Keratinocyte (primary cell): ENCODE data around the gene LIN7A. TPM values are rescaled to one million over a fixed set of nuclear protein-coding genes. Genes with fewer than 3 reads are reported as not detected.

Source experiments
- DNase-seq: peaks from one replicate; pipeline ENCODE4 v3.0.0-alpha.2; 2011; ENCODE audit warnings: low read depth, missing footprints, low spot score
- FAIRE-seq: peaks from 2 replicates; lab custom pipeline; 2011; peaks lifted over from hg19 to GRCh38; lab: Jason Lieb, UNC
- H2AFZ ChIP-seq: 2 replicates; pipeline ENCODE4 v1.6.0; 2012; ENCODE audit warnings: low read length, control low read depth, inconsistent platforms; ENCODE audit not compliant: control insufficient read depth
- H3K27ac ChIP-seq: 2 replicates; pipeline ENCODE4 v1.5.1; 2011; ENCODE audit warnings: low read length; ENCODE audit not compliant: control insufficient read depth, insufficient read depth
- H3K27me3 ChIP-seq: 3 replicates; pipeline ENCODE4 v1.6.0; 2011; ENCODE audit warnings: low read length; ENCODE audit not compliant: control insufficient read depth, insufficient read depth; ENCODE audit errors: extremely low read depth
- H3K36me3 ChIP-seq, 2 experiments: 2 replicates in 1 of 2; 3 replicates in 1 of 2; pipeline ENCODE4 v1.5.1; 2011; ENCODE audit warnings: low read length in 2 of 2, mild to moderate bottlenecking in 1 of 2; ENCODE audit not compliant: control insufficient read depth in 2 of 2, insufficient read depth in 2 of 2; ENCODE audit errors: extremely low read depth in 1 of 2
- H3K4me1 ChIP-seq: 3 replicates; pipeline ENCODE4 v1.5.1; 2011; ENCODE audit warnings: low read length; ENCODE audit not compliant: control insufficient read depth, insufficient read depth; ENCODE audit errors: extremely low read depth
- H3K4me2 ChIP-seq: 3 replicates; pipeline ENCODE4 v1.6.0; 2011; ENCODE audit warnings: low read depth, low read length; ENCODE audit not compliant: control insufficient read depth, insufficient read depth; ENCODE audit errors: extremely low read depth
- H3K4me3 ChIP-seq, 3 experiments: fragments of 200-600 bp in 1 of 3; sonication (generic) in 1 of 3; 2 replicates in 2 of 3; 3 replicates in 1 of 3; pipeline ENCODE4 v1.5.1; 2011 to 2016; ENCODE audit warnings: low read length in 3 of 3, mild to moderate bottlenecking in 3 of 3, control low read depth in 2 of 3, inconsistent platforms in 1 of 3, low read depth in 1 of 3, mixed read lengths in 1 of 3, mixed run types in 1 of 3, moderate library complexity in 1 of 3; ENCODE audit not compliant: control insufficient read depth in 2 of 3, insufficient read depth in 2 of 3; ENCODE audit errors: extremely low read depth in 1 of 3
- H3K79me2 ChIP-seq: 2 replicates; pipeline ENCODE4 v1.6.0; 2012; ENCODE audit warnings: low read length; ENCODE audit not compliant: control insufficient read depth, insufficient read depth
- H3K9ac ChIP-seq: 3 replicates; pipeline ENCODE4 v1.6.0; 2011; ENCODE audit warnings: low read length; ENCODE audit not compliant: control insufficient read depth, insufficient read depth; ENCODE audit errors: extremely low read depth
- H3K9me1 ChIP-seq: 3 replicates; pipeline ENCODE4 v1.6.0; 2011; ENCODE audit warnings: low read length; ENCODE audit not compliant: control insufficient read depth, insufficient read depth; ENCODE audit errors: extremely low read depth
- H3K9me3 ChIP-seq: 2 replicates; pipeline ENCODE4 v1.5.1; 2012; ENCODE audit warnings: low read depth, low read length; ENCODE audit not compliant: control insufficient read depth
- H4K20me1 ChIP-seq: 3 replicates; pipeline ENCODE4 v1.6.0; 2011; ENCODE audit warnings: low read length; ENCODE audit not compliant: control insufficient read depth, insufficient read depth; ENCODE audit errors: extremely low read depth
- EZH2 ChIP-seq: IDR thresholded peaks from one replicate; pipeline ENCODE4 v1.6.1; 2012; ENCODE audit warnings: inconsistent platforms, mild to moderate bottlenecking, low read length, moderate library complexity
- dilution Hi-C: fragments of 300-500 bp; cut with MboI; formaldehyde crosslinking; loops from one replicate; pipeline ENCODE4 v1.7.0; 2020; ENCODE audit warnings: low sequenced_read_pairs; ENCODE audit not compliant: extremely low pct_ligation_motif_present
- polyA plus RNA-seq, 5 experiments: library from polyadenylated mRNA; depleted of rRNA in 3 of 5; stranded (reverse) in 3 of 5; stranded (forward) in 1 of 5; unstranded in 1 of 5; fragments of >200 nt; gene quantifications; 1 replicate in 1 of 5; 2 replicates in 3 of 5; 3 replicates in 1 of 5; pipeline versions ENCODE4 v1.2.1 to v1.2.3, GENCODE V29; 2011 to 2012; ENCODE audit warnings: missing spikeins in 2 of 5, low read depth in 1 of 5, low replicate concordance in 1 of 5
- TF ChIP-seq, protein P1 (sequence below), 3 experiments: IDR thresholded peaks in 1 of 3; conservative IDR thresholded peaks in 1 of 3; optimal IDR thresholded peaks in 1 of 3; 2 replicates in 2 of 3; 3 replicates in 1 of 3; pipeline versions ENCODE3 to v1.5.1; 2011; ENCODE audit warnings: low read length in 3 of 3, mild to moderate bottlenecking in 3 of 3, moderate library complexity in 2 of 3, control low read depth in 1 of 3, inconsistent platforms in 1 of 3; ENCODE audit not compliant: insufficient read depth in 2 of 3; ENCODE audit errors: extremely low read depth in 1 of 3

Gene LIN7A
- polyA plus RNA-seq, 1 donor (not counting 4 experiments of a cell fraction or from before 2014, with no cell fraction given), result not detected

- no peaks in the 10 kb centered on the region for H3K9me3 ChIP-seq
- H3K4me2 ChIP-seq, result no peak overlapping the region
Observed at GRCh38 chr12:80958162-80958561, 20.4 kb upstream of the LIN7A start.

GRCh38 chr12:80954857-80955520 is 17.3 kb upstream of the LIN7A start:
- H3K9me1 ChIP-seq, result no peaks in the 10 kb centered on the region
- dilution Hi-C loops, result no loop called here
- H3K27me3 ChIP-seq, result no peaks in the 10 kb centered on the region
- no peak for FAIRE-seq
- no peak for DNase-seq
- H3K36me3 ChIP-seq, result no peaks in the 10 kb centered on the region
- H3K79me2 ChIP-seq, result no peaks in the 10 kb centered on the region
- H3K4me1 ChIP-seq, result no peaks in the 10 kb centered on the region
- TF ChIP-seq EZH2, result no peak
- TF ChIP-seq, protein P1, sequence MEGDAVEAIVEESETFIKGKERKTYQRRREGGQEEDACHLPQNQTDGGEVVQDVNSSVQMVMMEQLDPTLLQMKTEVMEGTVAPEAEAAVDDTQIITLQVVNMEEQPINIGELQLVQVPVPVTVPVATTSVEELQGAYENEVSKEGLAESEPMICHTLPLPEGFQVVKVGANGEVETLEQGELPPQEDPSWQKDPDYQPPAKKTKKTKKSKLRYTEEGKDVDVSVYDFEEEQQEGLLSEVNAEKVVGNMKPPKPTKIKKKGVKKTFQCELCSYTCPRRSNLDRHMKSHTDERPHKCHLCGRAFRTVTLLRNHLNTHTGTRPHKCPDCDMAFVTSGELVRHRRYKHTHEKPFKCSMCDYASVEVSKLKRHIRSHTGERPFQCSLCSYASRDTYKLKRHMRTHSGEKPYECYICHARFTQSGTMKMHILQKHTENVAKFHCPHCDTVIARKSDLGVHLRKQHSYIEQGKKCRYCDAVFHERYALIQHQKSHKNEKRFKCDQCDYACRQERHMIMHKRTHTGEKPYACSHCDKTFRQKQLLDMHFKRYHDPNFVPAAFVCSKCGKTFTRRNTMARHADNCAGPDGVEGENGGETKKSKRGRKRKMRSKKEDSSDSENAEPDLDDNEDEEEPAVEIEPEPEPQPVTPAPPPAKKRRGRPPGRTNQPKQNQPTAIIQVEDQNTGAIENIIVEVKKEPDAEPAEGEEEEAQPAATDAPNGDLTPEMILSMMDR (optimal IDR thresholded peaks at IDR 0.05 in 1 of 3, IDR thresholded peaks at IDR 0.05 in 1 of 3, conservative IDR thresholded peaks at IDR 0.05 in 1 of 3; ENCODE audit: extremely low read depth in 1 of 3, insufficient read depth in 2 of 3, low read length in 3 of 3), result no peak
- H4K20me1 ChIP-seq, result no peaks in the 10 kb centered on the region
- H3K9me3 ChIP-seq, result no peaks in the 10 kb centered on the region
- H3K4me3 ChIP-seq, result no peak overlapping the region
- H3K27ac ChIP-seq, result no peak overlapping the region
- no peak overlapping the region for H3K4me2 ChIP-seq
- H2AFZ ChIP-seq, result no peak overlapping the region
- H3K9ac ChIP-seq, result no peak overlapping the region

More at GRCh38 chr12:80958162-80958561, 20.4 kb upstream of the LIN7A start:
- H3K79me2 ChIP-seq, result no peaks in the 10 kb centered on the region
- no peaks in the 10 kb centered on the region for H3K4me1 ChIP-seq
- H3K36me3 ChIP-seq, result no peaks in the 10 kb centered on the region
- H4K20me1 ChIP-seq, result no peaks in the 10 kb centered on the region
- DNase-seq, result no peak
- H2AFZ ChIP-seq, result no peak overlapping the region
- TF ChIP-seq EZH2, result no peak
- TF ChIP-seq, protein P1 (optimal IDR thresholded peaks at IDR 0.05 in 1 of 3, IDR thresholded peaks at IDR 0.05 in 1 of 3, conservative IDR thresholded peaks at IDR 0.05 in 1 of 3; ENCODE audit: extremely low read depth in 1 of 3, insufficient read depth in 2 of 3, low read length in 3 of 3), result no peak
- H3K27ac ChIP-seq, result no peak overlapping the region
- no peak for FAIRE-seq
- H3K4me3 ChIP-seq, result no peak overlapping the region
- no peak overlapping the region for H3K9ac ChIP-seq
- H3K27me3 ChIP-seq, result no peaks in the 10 kb centered on the region
- no peaks in the 10 kb centered on the region for H3K9me1 ChIP-seq
- dilution Hi-C loops, result no loop called here
